ENCODE results near the gene ZNF594.
"Not testable (repeated sequence)": the region's sequence is repeated elsewhere in the genome, so short reads cannot be mapped to it uniquely, and the experiment has no call there.

Gene ZNF594

DNA sequence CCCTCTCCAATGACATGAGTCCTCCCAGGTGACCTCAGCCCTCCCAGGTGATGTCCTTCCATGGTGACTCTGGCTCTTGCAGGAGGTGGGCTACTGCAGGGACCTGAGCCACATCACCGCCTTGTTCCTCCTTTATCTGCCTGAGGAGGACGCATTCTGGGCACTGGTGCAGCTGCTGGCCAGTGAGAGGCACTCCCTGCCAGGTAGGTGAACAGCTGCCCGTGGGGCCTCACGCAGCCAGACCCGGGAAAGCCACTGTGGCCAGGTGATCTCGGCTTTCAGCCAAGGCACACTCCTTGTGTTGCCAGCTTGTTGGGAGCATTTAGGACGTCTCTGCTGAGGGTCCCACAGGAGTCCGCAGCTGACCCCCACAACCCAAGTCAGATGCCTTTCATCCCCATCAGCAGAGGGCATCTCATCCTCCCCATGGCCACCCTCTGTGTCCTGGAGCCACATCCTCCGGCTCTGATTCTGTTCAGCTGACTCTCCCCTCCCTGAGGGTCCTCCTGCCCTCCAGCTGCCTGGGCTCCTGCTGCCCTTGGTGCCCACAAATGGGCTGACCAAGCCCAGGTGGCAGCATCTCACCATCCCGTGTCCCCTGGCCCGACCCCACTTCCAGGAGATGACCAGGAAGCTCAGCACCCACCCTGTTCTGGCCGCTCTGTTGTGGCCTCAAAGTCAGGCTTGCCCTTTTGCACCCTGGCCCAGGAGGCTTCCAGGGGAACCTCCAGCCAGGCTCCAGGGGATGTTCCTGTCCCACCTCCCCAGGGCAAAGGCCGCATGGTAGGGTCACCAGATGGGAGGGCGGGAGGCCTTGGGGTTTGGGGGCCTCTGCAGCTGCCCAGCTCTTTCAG is 55.7 kb downstream of the ZNF594 start:
- TF ChIP-seq, protein P1, sequence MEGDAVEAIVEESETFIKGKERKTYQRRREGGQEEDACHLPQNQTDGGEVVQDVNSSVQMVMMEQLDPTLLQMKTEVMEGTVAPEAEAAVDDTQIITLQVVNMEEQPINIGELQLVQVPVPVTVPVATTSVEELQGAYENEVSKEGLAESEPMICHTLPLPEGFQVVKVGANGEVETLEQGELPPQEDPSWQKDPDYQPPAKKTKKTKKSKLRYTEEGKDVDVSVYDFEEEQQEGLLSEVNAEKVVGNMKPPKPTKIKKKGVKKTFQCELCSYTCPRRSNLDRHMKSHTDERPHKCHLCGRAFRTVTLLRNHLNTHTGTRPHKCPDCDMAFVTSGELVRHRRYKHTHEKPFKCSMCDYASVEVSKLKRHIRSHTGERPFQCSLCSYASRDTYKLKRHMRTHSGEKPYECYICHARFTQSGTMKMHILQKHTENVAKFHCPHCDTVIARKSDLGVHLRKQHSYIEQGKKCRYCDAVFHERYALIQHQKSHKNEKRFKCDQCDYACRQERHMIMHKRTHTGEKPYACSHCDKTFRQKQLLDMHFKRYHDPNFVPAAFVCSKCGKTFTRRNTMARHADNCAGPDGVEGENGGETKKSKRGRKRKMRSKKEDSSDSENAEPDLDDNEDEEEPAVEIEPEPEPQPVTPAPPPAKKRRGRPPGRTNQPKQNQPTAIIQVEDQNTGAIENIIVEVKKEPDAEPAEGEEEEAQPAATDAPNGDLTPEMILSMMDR (conservative IDR thresholded peaks at IDR 0.05; ENCODE audit: low read depth, low read length) = no peak
- no peak overlapping the region for H3K4me3 ChIP-seq (ENCODE audit: low read length)
- no peak for DNase-seq (ENCODE audit: low read depth)

DNA sequence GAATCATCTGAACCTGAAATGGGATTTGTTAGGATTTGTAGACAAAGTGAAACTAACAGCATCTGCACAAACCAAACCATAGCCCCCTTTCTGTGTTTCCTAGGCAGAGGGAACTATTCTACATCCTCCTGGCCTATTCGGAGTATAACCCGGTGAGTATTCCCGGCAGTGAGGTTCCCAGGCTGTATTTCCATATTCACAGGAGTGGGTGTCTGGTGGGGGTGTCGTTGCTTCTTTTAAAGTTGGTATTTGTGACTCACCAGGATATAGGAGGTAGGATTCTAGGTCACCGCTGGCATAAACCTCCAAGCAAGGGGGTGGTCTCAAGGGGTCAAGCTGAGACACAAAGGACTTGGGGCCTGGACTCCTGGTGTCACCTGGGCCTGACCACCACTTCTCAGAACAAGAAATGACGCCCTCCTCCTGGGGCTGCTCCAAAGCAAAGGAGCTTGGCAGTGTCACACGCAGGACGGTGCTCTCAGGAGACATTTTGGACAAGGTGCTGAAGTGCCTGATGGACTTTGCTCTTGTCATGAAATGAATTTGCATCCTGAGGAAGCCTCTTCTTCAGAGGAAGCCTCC is 56.4 kb downstream of the ZNF594 start:
- not testable (repeated sequence) for DNase-seq (ENCODE audit: low read depth)

DNA sequence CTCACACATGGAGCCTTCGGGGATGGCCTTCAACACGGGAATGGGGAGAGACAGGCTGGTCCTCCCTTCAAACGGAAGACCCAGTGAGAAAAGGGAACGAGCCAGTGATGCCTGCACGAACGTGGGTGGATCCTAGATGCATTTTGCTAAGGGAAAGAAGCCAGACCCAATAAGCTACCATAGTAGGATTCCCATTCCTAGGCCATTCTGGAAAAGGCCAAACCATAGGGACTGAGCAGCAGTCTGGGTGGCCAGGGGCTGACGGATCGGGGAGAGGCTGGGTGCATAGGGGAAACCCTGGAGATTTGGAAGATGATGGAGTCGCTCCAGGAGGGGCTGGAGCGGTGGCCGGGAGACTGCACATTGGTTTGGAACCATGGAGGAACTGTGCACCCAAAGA is 57.1 kb downstream of the ZNF594 start:
- H3K4me3 ChIP-seq (ENCODE audit: low read length); DNase-seq (ENCODE audit: low read depth): not testable (repeated sequence)

More for the DNA sequence above, 56.4 kb downstream of the ZNF594 start:
- H3K4me3 ChIP-seq (ENCODE audit: low read length) = not testable (repeated sequence)

DNA sequence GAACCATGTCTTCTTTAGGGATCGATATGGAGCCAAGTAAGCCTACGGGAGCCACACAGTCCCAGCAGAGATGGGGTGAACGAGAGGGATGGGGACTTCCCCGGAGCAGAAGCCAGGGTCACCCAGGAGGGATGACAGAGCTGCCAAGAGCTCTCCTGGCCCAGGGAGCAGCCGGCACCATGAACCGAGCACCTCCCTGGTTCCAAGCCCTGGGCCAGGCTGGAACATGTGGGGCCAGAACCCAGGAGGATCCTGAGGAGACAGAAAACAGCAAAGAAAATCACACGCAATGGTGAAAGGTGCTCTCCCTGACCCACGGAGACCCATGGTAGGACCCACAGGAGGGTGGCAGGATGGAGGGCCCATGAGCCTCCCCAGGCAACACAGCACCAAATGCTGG is 57.7 kb downstream of the ZNF594 start:
- not testable (repeated sequence) for H3K4me3 ChIP-seq (ENCODE audit: low read length); DNase-seq (ENCODE audit: low read depth)

DNA sequence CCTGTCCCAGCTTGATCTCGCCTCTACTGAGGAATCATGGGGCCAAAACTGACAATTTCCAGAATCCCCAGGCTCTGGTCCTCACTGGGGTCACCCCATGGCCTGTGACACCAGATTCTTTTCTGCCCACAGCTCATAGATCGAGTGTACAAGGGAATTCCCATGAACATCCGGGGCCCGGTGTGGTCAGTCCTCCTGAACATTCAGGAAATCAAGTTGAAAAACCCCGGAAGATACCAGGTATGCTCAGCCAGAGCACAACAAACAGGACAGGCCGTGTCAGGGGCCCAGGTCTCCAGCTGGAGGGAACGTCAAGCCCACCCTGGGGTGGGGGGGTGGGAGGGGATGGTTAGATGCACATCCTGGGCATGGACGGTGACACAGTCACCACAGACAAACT is 58.4 kb downstream of the ZNF594 start:
- TF ChIP-seq, protein P1 (conservative IDR thresholded peaks at IDR 0.05; ENCODE audit: low read depth, low read length) = no peak
- DNase-seq (ENCODE audit: low read depth) = no peak

DNA sequence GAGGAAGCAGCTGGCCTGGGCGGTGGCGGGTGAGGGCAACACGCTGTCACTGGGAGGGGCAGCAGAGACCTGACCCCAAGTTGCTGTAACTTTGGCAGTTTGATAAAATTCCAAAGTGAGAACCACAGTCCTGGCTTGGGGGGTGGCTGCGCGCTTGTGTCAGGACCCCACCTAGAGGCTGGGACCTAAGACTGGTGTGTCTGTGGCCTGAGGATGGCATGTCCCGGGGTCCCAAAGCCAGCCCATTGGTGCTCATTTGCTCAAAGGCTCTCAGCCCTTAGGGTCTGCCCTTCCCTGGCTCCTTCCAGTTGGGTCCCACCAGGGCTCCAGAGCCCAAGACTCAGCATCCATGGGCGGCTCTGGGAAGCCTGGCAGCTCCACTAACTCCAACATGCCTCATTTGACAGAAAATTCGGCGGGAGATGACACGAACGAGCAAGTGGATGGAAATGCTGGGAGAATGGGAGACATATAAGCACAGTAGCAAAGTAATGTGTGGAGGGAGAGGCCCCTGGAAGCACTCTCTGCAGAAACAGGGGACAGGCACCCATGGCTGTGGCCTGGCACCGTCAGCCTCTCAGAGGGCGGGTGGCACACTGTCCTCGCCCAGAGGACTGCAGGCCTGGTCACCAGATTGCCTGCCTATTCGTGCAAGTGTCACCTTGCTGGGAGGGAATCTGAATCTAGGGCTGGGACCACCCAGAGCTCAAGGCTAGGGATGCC is 59.0 kb downstream of the ZNF594 start:
- H3K4me3 ChIP-seq (ENCODE audit: low read length); DNase-seq (ENCODE audit: low read depth): not testable (repeated sequence)

More for the DNA sequence above, 58.4 kb downstream of the ZNF594 start:
- no peak overlapping the region for H3K4me3 ChIP-seq (ENCODE audit: low read length)

DNA sequence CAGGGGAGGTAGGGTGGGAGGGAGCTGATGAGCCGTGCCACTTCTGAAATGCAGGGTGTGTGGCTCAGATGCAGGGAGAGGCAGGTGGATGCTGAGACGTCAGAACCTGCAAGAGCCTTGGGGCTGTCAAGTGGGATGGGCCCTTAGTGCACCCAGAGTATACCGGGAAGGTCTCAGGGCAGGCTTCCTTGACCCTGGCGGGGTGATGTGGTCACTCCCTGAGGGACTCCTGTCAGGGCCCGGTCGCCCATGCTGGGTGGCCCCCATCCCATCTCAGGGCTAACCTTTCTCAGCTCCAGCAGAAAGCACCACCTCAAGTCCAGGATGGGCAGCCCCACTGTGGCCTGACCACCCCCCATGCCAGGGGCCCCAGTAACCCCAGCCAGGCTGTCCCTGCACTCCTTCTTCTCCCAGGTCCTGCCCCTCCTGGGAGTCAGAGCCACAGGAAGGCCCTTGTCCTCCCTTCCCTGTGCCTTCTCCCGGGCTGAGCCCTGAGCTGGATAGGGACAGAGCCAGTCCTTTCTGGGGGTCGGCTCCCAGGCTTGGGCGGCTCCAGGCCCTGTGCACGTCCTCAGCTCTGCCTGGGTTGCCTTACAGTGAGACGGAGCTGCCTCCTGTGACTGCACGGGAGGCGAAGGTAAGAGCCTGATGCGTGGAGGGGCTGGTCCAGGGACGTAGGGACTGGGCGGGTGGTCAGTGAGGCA is 59.7 kb downstream of the ZNF594 start:
- not testable (repeated sequence) for H3K4me3 ChIP-seq (ENCODE audit: low read length); DNase-seq (ENCODE audit: low read depth)

DNA sequence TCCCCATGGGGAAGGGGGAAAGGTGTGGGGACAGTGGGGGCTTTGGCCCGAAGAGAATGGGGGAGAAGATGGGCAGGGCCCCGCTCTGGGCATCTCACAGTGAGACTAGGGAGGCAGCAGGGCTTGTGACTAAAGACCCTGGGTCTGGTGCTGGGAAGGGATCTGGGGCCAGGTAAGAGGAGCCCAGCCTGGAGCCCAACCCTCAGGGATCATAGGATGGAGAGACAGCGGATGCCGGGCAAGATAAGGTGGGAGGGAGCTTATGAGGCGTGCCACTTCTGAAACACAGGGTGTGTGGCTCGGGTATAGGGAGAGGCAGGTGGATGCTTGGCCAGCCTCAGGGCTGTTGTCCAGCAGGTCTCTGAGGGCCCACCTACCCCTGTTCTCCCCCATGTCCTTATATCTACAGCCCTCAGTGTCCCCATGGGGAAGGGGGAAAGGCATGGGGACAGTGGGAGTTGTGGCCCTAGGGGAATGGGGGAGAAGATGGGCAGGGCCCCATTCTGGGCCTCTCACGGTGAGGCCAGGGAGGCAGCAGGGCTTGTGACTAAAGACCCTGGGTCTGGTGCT is 60.4 kb downstream of the ZNF594 start:
- H3K4me3 ChIP-seq (ENCODE audit: low read length) = no peak overlapping the region
- DNase-seq (ENCODE audit: low read depth) = no peak
- TF ChIP-seq, protein P1 (conservative IDR thresholded peaks at IDR 0.05; ENCODE audit: low read depth, low read length) = no peak

DNA sequence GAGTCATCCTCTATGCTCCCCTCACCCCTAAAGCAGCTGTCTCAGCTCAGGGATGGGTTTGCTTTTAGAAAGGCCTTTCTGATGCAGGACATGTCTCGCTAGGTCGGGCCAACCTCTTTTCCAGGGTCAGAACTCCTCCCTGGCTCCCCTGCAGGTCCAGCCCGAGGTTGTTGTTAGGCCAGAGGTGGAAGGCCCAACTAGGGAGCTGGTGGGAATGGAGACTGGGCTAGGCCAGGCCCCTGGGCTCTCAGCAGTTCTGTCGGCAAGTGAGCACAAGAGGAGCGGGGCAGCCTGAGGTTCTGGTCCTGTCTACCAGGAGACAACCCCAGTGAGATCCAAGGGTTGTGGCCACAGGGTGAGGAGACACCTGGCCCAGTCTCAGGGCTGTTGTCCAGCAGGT is 61.0 kb downstream of the ZNF594 start:
- not testable (repeated sequence) for DNase-seq (ENCODE audit: low read depth); H3K4me3 ChIP-seq (ENCODE audit: low read length)

DNA sequence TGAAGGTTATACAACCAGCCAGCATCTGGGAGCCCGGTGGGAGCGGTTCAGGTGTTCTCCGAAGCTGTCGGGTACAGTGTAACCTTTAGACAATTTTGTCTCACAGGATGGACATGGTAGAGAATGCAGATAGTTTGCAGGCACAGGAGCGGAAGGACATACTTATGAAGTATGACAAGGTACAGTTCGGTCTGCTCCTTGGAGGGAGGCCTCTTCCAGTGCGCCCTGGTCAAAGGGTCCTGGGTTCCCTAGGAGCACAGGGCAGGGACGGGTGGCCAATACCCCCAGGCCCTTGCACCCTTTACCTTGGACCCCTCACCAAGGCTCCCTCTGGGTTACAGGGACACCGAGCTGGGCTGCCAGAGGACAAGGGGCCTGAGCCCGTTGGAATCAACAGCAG is 61.4 kb downstream of the ZNF594 start:
- not testable (repeated sequence) for DNase-seq (ENCODE audit: low read depth); H3K4me3 ChIP-seq (ENCODE audit: low read length)

DNA sequence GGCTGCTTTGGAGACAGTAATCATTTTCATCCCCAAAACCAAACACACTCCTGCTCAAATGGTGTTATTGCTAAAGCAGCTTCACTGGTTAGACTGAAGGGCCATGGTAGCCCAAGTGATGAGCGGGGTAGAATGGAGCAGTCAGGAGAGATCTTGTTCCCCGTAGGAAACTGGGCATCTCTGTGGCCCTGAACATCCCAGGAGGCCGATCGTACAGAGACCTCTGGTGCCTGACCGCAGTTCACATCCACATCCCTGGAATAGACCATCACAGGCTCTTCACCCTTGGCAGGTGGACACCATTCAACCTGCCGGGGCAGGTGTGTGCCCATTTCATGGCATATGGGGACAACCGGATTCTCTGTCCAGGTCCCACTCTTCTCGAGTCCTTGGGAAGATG is 61.9 kb downstream of the ZNF594 start:
- not testable (repeated sequence) for H3K4me3 ChIP-seq (ENCODE audit: low read length); DNase-seq (ENCODE audit: low read depth)
